ENCODE data around the gene AGFG2. TPM values are rescaled to one million over a fixed set of nuclear protein-coding genes. Genes with fewer than 3 reads are reported as not detected.

The AGFG2 gene
- total and polyA plus RNA-seq, 2 of the 13 experiments (the other 11 are each of a cell fraction or from before 2014, with no cell fraction given), result 125 to 132 TPM

DNA sequence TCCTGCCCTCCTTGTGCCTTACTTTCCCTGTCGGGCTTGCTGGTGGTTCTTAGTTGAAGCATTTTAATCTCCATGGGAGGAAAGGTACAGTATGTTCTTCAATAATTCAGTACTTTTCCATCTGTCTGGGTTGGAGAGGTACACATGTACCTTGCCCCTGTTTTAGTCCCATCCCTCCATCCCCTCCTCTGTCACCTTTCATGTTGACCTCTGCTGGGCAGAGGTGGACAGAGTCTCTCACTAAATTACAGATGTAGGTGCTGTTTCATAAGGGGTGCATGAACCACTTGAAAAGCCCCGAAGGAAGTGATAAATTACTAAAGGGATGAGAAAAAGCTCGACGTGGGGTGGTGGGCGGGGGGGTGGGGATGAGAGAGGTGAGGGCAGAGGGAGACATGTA is 5.4 kb downstream of the AGFG2 start (continued):
- TF ChIP-seq, protein P1, sequence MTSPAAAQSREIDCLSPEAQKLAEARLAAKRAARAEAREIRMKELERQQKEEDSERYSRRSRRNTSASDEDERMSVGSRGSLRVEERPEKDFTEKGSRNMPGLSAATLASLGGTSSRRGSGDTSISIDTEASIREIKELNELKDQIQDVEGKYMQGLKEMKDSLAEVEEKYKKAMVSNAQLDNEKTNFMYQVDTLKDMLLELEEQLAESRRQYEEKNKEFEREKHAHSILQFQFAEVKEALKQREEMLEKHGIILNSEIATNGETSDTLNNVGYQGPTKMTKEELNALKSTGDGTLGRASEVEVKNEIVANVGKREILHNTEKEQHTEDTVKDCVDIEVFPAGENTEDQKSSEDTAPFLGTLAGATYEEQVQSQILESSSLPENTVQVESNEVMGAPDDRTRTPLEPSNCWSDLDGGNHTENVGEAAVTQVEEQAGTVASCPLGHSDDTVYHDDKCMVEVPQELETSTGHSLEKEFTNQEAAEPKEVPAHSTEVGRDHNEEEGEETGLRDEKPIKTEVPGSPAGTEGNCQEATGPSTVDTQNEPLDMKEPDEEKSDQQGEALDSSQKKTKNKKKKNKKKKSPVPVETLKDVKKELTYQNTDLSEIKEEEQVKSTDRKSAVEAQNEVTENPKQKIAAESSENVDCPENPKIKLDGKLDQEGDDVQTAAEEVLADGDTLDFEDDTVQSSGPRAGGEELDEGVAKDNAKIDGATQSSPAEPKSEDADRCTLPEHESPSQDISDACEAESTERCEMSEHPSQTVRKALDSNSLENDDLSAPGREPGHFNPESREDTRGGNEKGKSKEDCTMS (CRISPR knock-in tag; conservative IDR thresholded peaks at IDR 0.05), result no peak
- TF ChIP-seq GTF3A (CRISPR knock-in tag; conservative IDR thresholded peaks at IDR 0.05) (no peak), NRL (CRISPR knock-in tag; IDR thresholded peaks at IDR 0.05; ENCODE audit: borderline replicate concordance) (no peak), IRX3 (CRISPR knock-in tag; IDR thresholded peaks at IDR 0.05; ENCODE audit: borderline replicate concordance, low read depth) (no peak), ZEB1 (IDR thresholded peaks at IDR 0.05; ENCODE audit: insufficient replicate concordance, low read depth) (no peak), DR1 (CRISPR knock-in tag; IDR thresholded peaks at IDR 0.05) (no peak), ZNF124 (CRISPR knock-in tag; IDR thresholded peaks at IDR 0.05) (no peak), POLR2A (IDR thresholded peaks at IDR 0.05; ENCODE audit: insufficient read depth in 1 of 2, low read depth in 2 of 2, low read length in 2 of 2) (no peak), ZMYM3 (CRISPR knock-in tag; IDR thresholded peaks at IDR 0.05) (no peak), SPEN (CRISPR knock-in tag; IDR thresholded peaks at IDR 0.05; ENCODE audit: low read depth) (no peak), YEATS4 (CRISPR knock-in tag; IDR thresholded peaks at IDR 0.05; ENCODE audit: borderline replicate concordance) (no peak), ZNF562 (CRISPR knock-in tag; IDR thresholded peaks at IDR 0.05; ENCODE audit: borderline replicate concordance) (no peak), ZNF7 (CRISPR knock-in tag; IDR thresholded peaks at IDR 0.05) (no peak), TGIF2 (CRISPR knock-in tag; IDR thresholded peaks at IDR 0.05) (no peak), PHF20 (CRISPR knock-in tag; IDR thresholded peaks at IDR 0.05) (no peak), KLF12 (CRISPR knock-in tag; IDR thresholded peaks at IDR 0.05; ENCODE audit: borderline replicate concordance) (no peak), JARID2 (CRISPR knock-in tag; IDR thresholded peaks at IDR 0.05; ENCODE audit: insufficient replicate concordance) (no peak), HNRNPLL (IDR thresholded peaks at IDR 0.05; ENCODE audit: low read depth, low read length, poor library complexity, severe bottlenecking) (no peak)
- TF ChIP-seq, protein P2, sequence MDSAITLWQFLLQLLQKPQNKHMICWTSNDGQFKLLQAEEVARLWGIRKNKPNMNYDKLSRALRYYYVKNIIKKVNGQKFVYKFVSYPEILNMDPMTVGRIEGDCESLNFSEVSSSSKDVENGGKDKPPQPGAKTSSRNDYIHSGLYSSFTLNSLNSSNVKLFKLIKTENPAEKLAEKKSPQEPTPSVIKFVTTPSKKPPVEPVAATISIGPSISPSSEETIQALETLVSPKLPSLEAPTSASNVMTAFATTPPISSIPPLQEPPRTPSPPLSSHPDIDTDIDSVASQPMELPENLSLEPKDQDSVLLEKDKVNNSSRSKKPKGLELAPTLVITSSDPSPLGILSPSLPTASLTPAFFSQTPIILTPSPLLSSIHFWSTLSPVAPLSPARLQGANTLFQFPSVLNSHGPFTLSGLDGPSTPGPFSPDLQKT (CRISPR knock-in tag; IDR thresholded peaks at IDR 0.05; ENCODE audit: borderline replicate concordance), result no peak
- TF ChIP-seq, protein P3, sequence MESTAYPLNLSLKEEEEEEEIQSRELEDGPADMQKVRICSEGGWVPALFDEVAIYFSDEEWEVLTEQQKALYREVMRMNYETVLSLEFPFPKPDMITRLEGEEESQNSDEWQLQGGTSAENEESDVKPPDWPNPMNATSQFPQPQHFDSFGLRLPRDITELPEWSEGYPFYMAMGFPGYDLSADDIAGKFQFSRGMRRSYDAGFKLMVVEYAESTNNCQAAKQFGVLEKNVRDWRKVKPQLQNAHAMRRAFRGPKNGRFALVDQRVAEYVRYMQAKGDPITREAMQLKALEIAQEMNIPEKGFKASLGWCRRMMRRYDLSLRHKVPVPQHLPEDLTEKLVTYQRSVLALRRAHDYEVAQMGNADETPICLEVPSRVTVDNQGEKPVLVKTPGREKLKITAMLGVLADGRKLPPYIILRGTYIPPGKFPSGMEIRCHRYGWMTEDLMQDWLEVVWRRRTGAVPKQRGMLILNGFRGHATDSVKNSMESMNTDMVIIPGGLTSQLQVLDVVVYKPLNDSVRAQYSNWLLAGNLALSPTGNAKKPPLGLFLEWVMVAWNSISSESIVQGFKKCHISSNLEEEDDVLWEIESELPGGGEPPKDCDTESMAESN (CRISPR knock-in tag; conservative IDR thresholded peaks at IDR 0.05), result no peak
- TF ChIP-seq, protein P4, sequence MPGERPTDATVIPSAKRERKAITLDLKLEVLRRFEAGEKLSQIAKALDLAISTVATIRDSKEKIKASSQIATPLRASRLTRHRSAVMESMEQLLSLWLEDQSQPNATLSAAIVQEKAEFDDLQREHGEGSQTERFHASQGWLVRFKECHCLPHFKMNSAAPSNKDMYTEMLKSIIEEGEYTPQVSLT (CRISPR knock-in tag; IDR thresholded peaks at IDR 0.05; ENCODE audit: borderline replicate concordance, low read depth), result no peak
- TF ChIP-seq, protein P5, sequence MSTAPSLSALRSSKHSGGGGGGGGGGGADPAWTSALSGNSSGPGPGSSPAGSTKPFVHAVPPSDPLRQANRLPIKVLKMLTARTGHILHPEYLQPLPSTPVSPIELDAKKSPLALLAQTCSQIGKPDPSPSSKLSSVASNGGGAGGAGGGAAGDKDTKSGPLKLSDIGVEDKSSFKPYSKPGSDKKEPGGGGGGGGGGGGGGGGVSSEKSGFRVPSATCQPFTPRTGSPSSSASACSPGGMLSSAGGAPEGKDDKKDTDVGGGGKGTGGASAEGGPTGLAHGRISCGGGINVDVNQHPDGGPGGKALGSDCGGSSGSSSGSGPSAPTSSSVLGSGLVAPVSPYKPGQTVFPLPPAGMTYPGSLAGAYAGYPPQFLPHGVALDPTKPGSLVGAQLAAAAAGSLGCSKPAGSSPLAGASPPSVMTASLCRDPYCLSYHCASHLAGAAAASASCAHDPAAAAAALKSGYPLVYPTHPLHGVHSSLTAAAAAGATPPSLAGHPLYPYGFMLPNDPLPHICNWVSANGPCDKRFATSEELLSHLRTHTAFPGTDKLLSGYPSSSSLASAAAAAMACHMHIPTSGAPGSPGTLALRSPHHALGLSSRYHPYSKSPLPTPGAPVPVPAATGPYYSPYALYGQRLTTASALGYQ (CRISPR knock-in tag; IDR thresholded peaks at IDR 0.05), result no peak
- TF ChIP-seq, protein P6, sequence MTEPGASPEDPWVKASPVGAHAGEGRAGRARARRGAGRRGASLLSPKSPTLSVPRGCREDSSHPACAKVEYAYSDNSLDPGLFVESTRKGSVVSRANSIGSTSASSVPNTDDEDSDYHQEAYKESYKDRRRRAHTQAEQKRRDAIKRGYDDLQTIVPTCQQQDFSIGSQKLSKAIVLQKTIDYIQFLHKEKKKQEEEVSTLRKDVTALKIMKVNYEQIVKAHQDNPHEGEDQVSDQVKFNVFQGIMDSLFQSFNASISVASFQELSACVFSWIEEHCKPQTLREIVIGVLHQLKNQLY (CRISPR knock-in tag; IDR thresholded peaks at IDR 0.05), result peak; percentile 61; the same call in 1 of the 2 replicates
